ENCODE results near the gene KCNQ4.

The KCNQ4 gene

GRCh38 chr1:40777224-40777970 is 6.2 kb upstream of the KCNQ4 start:
- DNase-seq (ENCODE audit: low read depth) = no peak

GRCh38 chr1:40780678-40781607 is 2.6 kb upstream of the KCNQ4 start:
- DNase-seq (ENCODE audit: low read depth) = no peak

DNA sequence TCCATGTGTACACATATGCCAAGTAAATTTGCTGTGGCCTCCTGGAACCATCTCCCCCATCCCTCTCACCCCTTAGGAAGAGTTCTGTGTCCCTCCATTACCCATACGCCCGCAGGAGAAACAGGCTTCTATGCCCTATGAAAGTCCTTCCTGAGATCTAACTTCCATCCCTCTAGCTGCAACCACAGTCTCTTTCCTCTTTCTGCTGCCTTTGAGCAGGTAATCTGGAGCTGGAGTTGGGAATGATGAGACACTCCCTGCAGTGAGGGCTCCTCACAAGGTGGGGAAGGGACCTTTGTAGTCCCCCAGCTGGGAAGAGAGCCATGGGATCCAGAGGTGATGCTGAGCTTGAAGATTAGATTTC is 2.0 kb upstream of the KCNQ4 start:
- no peak for DNase-seq (ENCODE audit: low read depth)

DNA sequence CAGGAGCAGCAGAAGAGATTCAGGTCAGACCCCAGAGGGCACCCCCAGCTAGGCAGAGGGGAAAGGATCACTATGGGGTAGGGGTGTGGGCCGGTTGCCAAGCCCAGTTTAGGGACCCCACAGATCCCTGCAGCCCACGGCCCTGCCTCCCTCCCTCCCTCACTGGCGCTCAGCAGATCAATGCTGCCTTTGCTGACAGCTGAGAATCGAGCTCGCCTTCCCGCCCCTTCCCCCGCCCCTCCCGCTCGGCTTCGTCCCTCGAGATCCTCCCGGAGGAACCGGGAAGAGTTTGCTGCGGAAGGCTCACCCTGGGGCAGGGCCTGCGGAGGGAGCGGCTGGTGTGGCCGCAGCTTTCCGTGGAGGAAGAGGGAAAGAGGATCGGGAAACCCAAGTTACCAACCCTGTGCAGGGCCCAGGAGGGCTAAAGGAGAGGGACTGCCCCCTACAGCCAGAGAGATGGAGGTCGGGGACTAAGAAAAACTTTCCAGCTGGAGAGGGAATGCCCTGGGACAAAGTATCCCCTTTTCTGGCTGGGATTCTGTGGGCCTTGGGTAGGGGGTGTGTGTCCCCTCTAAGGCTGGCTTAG is 1.1 kb upstream of the KCNQ4 start:
- no peak for DNase-seq (ENCODE audit: low read depth)

- no peak for DNase-seq (ENCODE audit: low read depth)
These were observed 669 bp downstream of the KCNQ4 start for GRCh38 chr1:40784141-40784770.

DNA sequence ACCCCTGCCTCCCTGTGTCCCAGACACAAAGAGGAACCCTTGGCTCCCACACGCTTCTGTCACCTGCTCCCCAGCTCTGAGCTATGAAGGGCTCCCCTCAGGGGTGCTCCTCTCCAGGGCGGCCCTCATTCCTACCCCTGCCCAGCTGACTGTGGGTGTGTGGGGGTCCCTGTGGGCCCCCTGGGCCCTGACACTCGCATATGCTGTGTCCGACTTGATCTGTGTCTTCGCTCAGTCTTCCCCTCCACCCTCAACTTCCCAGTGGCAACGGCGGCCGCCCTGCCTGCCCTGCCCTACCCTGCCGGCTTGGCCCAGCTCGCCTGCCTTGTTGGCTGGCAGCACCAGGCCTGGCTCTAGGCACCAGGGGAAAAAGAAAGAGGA is 1.2 kb downstream of the KCNQ4 start:
- DNase-seq (ENCODE audit: low read depth) = no peak

- no peak for DNase-seq (ENCODE audit: low read depth)
These were observed 1.9 kb downstream of the KCNQ4 start for GRCh38 chr1:40785446-40785845.

DNA sequence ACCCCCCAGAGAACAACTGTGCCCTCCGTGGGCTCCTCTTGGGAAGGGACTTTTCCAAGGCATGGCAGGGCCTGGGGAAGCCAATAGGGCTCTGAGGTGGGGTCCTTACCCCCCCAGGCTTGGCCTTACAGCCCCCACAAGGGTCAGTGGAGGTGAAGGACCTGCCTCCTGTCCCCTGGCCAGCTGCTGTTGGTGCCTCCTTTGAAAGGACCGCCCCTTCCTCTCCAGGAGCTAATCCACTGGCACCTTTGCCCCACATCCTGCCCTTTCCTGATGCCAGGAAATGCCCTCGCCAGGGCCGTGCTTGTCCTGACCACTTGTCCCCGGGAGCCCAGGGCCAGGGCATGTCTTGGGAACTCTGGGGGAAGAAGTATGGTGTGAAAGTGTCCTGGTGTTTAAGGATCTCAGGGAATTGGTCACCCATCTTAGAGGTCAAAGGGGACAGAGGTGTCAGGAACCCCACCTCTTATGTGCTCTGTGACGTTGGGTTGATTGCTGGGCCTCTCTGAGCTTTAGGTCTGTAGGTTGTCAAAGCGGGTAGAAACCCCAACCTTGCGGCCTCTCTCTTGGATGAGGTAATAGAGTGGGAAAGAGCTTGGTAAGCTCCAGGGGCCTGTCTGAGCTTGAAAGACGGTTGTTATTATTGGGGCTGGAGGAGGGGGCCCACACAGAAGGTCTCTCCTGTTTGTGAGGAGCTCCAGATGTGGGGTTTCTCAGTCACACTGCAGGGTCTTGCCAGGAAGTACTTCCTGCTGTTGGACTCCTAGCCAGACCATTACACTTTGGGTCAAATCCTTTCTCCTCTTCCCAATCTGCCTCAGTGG is 2.8 kb downstream of the KCNQ4 start:
- no peak for DNase-seq (ENCODE audit: low read depth)

- DNase-seq (ENCODE audit: low read depth) = no peak
These were observed 3.6 kb downstream of the KCNQ4 start for GRCh38 chr1:40786995-40787705.

DNA sequence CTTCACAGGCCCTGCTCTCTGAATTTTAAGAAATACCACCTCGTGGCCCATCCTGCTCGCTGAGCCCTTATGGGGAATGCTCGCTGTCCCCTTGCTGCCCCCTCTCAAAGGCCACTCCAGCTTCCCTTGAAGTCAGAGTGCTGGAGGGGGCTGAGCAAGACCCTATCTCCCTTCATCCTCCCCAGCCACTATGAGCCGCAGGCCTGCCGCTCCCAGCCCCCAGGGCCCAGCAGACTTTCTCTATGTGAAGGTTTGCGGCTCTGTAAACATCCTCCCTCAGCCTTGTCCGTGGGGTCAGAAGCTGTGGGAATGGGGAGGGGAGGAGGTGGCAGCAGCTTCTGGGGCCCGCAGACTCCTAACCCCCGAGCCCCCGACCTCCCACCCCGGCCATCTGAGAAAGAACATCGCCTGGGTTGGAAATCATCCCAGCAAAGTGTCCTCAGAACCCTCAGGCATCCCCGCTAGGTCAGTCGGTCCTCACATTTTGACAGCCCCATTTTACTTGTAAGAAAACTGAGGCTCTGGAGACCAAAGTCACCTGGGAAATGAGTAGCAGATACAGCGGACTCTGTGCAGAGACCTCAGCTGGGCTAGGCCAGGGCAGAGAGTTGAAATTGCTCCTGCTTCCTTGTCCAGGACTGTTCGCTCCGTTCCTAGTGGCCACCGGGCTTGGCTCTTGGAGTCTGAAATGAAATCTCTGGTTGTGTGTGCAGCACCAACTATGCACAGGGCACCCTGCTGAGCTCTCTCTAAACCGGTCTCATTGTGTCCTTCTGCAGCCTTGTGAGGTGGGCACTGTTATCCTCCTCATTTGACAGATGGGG is 4.4 kb downstream of the KCNQ4 start:
- DNase-seq (ENCODE audit: low read depth) = no peak

DNA sequence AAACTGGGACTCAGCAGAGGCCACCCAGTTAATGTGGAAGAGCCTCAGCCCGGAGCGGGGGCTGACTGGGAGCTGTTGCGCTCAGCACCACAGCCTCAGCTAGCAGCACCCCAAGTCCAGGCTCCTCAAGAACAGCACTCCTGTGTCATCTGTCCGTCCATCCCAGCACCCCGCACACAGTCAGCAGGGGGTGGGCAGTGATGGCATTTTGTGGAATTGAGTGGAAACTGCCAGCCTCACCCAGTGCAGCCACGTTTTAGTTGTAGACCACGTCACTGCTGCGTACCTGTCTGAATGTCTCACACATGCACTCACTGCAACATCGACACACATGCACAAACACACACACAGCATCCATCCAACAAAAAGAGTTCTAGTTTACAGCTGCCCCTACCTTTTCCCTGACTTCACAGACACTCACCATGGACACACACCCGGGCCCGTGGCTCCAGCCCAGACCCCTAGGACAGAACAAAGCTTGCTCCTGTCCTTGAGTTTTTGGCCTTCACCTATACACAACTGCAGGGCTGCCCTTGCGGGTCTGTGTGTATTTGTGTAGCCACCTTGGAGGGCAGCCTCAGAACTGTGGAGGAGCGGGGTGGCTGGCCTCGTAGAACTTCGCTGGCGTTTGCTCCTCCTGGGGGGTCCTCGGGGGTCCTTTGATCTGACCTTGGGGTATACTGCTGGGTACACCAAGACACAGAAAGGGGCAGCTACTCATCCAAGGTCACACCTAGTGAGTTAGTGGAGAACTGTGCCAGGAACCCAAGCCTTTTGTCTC is 5.2 kb downstream of the KCNQ4 start:
- DNase-seq (ENCODE audit: low read depth) = no peak

GRCh38 chr1:40789342-40789598 is 5.7 kb downstream of the KCNQ4 start:
- no peak for DNase-seq (ENCODE audit: low read depth)

- no peak for DNase-seq (ENCODE audit: low read depth)
These were observed 6.3 kb downstream of the KCNQ4 start for GRCh38 chr1:40789661-40790430.

DNA sequence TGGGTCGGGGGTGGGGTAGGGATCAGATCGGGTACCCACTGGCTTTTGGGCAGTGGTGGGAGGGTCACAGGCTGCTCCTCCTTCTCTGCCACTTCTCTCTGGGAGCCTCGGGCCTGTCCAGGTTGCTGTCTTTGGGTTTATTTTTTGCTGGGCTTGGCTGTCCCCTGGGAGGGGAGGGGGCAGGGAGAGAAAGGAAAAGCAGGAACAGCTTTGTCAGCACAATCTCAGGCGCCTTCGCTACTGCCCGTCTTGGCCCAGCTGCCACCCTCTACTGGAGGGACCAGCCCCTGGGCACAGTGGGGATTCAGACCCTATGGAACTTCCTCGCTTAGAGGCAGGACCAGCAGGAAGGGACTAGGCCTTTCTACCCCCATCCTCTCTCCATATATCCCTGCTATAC is 8.4 kb downstream of the KCNQ4 start:
- DNase-seq (ENCODE audit: low read depth) = no peak

GRCh38 chr1:40793617-40794016 is 10.0 kb downstream of the KCNQ4 start:
- DNase-seq (ENCODE audit: low read depth) = no peak

- DNase-seq (ENCODE audit: low read depth) = no peak
These were observed 10.5 kb downstream of the KCNQ4 start for GRCh38 chr1:40794048-40794447.

GRCh38 chr1:40794974-40795715 is 11.6 kb downstream of the KCNQ4 start:
- no peak for DNase-seq (ENCODE audit: low read depth)

Data from GM04503 (cell line).